GM12872 (cell line): Measurements from ENCODE around the gene PKNOX2.

Experiments used
- CTCF ChIP-seq: IDR thresholded peaks from 3 replicates; pipeline ENCODE4 v1.5.1; 2011; ENCODE audit warnings: low read depth, mild to moderate bottlenecking, low read length, moderate library complexity; ENCODE audit not compliant: insufficient read depth

The PKNOX2 gene

DNA sequence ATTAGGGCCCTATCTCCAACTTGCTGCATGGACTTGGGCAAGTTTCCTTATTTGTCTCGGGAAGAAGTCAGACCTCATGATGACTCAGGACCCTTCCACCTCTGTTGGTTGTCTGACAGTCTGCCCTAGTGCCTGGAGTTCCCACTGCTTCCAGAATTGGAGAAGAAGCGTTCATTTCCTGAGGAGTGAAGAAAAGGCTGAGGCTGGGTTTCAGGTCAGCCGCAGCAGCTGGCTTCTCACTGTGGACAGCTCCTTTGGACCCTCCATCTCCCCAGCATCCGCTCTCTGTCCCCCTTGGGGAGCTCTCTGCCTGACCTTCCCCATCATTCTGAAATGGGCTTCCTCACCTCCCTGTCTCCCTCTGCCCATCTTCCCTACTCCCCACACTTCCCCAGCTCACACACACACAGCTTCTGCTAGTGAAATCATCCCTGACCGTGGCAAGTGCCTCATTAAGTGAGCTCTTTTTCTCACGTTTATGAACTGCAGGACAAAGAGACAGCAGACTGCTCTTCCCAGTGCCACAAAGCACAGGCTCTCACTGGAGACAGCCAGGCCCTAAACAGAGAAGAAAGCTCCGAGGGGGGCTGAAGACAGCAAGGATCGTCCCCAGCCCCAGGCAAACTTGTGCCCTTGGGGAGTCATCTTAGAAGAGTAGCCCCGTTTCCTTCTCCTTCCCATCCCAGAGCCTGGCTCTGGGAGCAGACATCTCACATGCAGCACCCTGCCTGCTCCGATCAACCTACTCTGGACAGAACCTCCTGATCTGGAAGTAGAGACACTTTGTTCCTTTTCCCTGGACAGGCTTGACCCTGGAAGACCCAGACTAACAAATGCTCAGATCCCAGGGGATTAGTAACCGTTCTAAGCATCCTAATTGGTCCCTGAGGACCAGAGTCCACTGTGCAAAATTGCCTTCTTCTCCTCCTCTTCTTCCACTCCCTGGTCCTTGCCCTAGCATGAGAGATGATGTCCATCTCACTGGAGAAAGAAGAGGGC is 173.6 kb downstream of the PKNOX2 start:
- TF ChIP-seq CTCF: no peak

DNA sequence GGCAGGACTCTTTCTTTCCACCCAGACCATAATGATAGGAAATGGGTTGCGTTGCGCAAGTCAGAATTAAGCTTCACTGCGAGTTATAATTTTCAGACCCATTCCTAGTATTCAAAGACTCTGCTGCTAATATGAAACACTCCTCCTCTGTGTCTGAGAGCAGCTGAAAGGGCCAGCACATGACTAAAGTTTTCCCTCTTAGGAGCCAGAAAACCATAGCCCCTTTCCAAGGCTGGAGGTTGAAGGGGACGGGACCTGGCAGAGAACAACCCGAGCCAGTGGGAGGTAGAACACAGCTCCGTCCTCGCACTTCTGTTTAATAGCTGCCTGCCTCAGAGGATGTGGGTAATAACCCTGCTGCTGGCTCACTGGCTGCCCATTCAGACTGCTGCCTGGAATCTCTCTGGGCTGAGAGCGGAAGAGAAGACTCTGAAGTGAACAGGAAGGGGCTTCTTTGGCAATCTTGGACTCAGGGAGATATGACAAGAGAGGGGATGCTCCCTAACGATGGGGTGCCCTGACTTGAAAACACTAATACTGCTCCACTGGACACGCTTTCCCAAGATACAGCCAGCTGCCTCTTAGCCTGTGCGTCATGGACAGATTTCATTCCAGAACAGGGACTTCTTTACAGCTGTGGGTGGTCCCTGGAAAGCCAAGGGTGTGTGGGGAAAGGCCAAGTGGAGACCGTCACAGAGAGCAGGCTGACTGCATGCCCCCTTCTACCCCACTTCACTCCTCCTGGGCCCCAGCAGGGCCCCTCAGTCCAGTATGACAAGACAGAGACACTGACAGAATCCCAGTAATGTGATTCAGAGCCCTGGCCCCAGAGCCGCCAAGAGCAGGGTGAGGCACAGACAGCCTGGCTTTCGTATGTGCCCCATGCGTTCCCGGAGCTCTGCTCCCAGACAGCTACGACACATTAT is 174.6 kb downstream of the PKNOX2 start:
- TF ChIP-seq CTCF: no peak

DNA sequence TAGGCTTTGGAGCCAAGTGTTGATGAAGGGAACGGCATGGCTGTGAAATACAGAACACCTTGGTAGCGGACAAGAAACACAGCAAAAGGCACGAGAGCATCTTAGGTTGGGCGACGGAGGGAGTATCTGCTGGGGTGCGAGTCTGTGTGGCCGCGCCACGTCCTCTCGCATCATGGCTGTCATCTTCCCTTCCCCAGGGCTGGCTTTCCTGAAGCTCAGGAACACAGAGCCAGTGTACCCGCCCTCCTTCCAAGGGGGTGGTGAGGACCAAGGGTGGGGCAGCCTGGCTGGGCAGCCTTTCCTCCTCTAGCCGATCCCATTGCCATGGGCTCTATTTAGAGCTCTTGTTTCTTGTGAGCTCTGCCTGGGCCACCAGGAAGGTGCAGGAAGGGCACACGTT is 177.1 kb downstream of the PKNOX2 start:
- TF ChIP-seq CTCF: no peak

GRCh38 chr11:125342281-125342930 is 177.9 kb downstream of the PKNOX2 start:
- TF ChIP-seq CTCF: no peak

DNA sequence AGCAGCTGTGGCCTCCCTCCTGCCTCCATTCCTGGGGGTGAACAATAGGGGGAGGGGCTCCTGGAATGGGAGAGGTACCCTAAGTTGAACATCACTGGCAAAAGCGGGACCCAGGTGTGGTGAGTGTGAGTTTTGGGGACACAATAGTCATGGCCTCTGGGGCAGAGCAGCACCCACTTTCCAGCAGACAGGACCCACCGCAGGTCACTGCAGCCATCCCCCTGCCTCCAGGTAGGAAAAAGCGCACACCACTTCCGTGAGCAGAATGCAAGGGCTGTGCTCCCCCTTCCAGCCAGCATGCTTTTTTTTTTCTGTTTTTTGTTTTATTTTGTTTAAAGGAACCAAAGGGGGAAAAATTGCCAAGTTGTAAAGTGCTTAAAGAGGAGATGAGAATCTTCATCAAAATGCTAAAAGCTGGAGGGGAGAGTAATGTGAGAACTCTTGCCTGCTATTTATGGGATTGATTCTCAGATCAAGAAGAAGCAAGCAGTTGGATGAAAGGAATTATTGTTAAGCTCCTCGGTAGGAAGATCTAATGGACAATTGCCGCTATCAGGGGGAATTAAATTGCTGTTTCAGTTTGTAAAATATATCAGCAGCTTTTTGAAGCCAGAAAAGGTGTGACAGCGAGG is 178.7 kb downstream of the PKNOX2 start:
- TF ChIP-seq CTCF: no peak

- TF ChIP-seq CTCF: no peak
Measured at GRCh38 chr11:125343718-125344131, 179.2 kb downstream of the PKNOX2 start.
